Left ventricle myocardium inferior (tissue), 1 donor: ENCODE measurements around the gene WAPL. TPM values are rescaled to one million over a fixed set of nuclear protein-coding genes. Genes with fewer than 3 reads are reported as not detected.

Source experiments
- DNase-seq: peaks from one replicate; pipeline ENCODE4 v3.0.0-alpha.2; 2020
- H3K27ac ChIP-seq: fragments of 200-600 bp; replicated peaks from 2 replicates; pipeline ENCODE4 v1.8.0; 2021
- H3K27me3 ChIP-seq: fragments of 200-600 bp; 2 replicates; pipeline ENCODE4 v1.8.0; 2021; ENCODE audit warnings: low read depth
- H3K36me3 ChIP-seq: fragments of 200-600 bp; 2 replicates; pipeline ENCODE4 v1.8.0; 2021
- H3K4me1 ChIP-seq: fragments of 200-600 bp; 2 replicates; pipeline ENCODE4 v1.8.0; 2021
- H3K4me3 ChIP-seq: fragments of 200-600 bp; 2 replicates; pipeline ENCODE4 v1.8.0; 2021; ENCODE audit warnings: mild to moderate bottlenecking, moderate library complexity
- H3K9me3 ChIP-seq: fragments of 200-600 bp; replicated peaks from 2 replicates; pipeline ENCODE4 v1.8.0; 2021
- intact Hi-C: fragments of 100-400 bp; cut with micrococcal nuclease; formaldehyde crosslinking; loops from one replicate; pipeline ENCODE4 v1.11.0; 2022
- total RNA-seq: library from RNA; stranded (reverse); fragmentation: NEBNext Ultra II Directional; extraction: Animal tissue kit (Norgen Biotek cat#: 25700); gene quantifications from one replicate; pipeline ENCODE4 v1.2.1, GENCODE V29; 2021
- TF ChIP-seq, protein P1 (sequence below): fragments of 200-600 bp; IDR thresholded peaks from 2 replicates; pipeline ENCODE4 v1.8.0; 2021; ENCODE audit warnings: antibody characterized with exemption, mild to moderate bottlenecking, borderline replicate concordance
- donor health status: DM: no; HTN: yes; CAD: no; lungs with severe emphysema.

WAPL gene
- total RNA-seq, 1 donor from 2014 or later, result 21.9 TPM

DNA sequence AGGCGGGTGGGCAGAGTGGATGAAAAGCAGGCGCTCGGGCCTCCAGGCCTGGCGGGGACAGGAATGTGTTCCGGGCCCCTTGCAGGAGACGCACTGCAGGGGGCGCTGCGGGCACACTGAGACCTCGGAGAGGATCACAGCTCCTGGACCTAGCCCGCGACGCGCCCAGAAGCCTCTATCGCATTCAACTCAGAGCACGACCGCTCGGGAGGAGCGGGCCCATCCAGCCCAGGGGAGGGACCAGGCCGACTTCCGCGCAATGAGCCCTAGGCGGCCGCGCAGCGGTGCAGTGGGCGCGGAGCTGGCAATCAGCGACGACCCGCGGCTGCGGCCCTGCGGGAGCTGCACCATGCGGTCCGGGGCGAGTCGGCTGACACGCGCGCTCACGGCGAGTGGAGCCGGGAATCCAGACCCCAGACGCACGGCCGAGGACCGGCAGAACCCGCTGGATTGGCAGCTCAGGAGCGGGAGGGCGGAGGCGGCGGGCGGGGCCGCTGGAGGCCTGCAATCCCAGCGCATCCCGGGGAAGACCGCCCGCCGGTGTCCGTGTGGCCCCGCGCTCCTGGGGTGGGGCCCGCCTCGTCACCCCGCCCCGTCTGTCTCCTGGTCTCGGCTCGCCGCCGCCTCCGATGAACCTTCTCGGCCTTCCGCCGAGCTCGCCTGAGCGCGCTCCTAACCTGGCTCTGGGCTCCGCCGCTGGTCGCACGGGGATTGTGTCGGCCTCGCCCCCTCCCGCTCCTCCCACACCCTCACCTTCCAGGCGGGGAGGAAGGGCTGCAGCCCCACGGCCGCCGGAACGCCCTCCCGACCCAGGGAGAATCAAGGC, 121.5 kb downstream of the WAPL start:
- TF ChIP-seq, protein P1, sequence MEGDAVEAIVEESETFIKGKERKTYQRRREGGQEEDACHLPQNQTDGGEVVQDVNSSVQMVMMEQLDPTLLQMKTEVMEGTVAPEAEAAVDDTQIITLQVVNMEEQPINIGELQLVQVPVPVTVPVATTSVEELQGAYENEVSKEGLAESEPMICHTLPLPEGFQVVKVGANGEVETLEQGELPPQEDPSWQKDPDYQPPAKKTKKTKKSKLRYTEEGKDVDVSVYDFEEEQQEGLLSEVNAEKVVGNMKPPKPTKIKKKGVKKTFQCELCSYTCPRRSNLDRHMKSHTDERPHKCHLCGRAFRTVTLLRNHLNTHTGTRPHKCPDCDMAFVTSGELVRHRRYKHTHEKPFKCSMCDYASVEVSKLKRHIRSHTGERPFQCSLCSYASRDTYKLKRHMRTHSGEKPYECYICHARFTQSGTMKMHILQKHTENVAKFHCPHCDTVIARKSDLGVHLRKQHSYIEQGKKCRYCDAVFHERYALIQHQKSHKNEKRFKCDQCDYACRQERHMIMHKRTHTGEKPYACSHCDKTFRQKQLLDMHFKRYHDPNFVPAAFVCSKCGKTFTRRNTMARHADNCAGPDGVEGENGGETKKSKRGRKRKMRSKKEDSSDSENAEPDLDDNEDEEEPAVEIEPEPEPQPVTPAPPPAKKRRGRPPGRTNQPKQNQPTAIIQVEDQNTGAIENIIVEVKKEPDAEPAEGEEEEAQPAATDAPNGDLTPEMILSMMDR, result peak; percentile 98

DNA sequence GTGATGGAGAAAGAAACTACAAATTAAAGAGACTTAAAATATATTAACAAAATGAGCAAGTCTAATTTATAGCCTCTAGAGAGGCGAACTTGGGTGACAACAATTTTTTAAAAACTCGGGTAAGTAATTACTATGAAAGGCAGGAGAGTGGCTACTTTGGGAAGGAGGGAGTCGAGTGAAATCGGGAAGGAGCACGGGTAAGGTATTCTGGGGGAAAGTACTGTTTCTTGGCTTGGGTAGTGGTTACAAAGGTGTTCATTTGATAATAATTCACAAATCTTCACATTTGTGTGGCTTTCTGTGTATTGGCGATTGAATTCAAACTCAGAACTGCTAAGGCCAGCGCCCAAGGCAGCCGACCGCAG, 122.1 kb downstream of the WAPL start:
- Histone ChIP-seq H3K27me3 (peaks cover 27% of the 10 kb centered on the region), H3K4me1 (peaks cover 39% of the 10 kb centered on the region), H3K36me3 (no peaks in the 10 kb centered on the region), H3K4me3 (peak overlapping the region; percentile 77), H3K27ac (peak overlapping the region; percentile 82), H3K9me3 (no peaks in the 10 kb centered on the region)
- no peak for DNase-seq
- TF ChIP-seq, protein P1, result no peak
- intact Hi-C loops, result no loop called here

More for the DNA sequence above, 121.5 kb downstream of the WAPL start:
- Histone ChIP-seq H3K36me3 (no peaks in the 10 kb centered on the region), H3K9me3 (peaks cover 3% of the 10 kb centered on the region), H3K27ac (peak overlapping the region; percentile 82), H3K4me1 (peaks cover 39% of the 10 kb centered on the region), H3K27me3 (peaks cover 27% of the 10 kb centered on the region), H3K4me3 (peak overlapping the region; percentile 77)
- intact Hi-C loops, result loop anchor here (5.0 kb wide), 1 partner anchor 182 kb away; no protein-coding TSS in a partner anchor
- peak; percentile 93 for DNase-seq

DNA sequence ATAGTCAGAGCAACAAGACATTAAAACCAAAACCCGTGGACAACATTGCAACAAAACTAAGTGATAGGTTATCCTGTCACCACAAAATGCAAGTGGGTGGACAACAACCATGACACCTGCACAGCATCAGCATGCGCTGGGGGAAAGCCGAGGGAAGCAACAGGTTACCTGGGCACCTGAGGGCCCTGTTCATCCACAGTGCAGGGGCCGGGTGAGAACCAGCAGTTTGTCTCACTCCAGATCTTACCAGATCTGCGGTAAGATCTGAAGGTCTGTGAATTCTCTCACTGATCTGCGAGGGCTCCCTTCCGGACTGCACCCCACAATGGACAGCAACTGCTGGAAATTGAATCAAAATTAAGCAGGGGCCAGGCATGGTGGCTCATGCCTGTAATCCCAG, 124.5 kb downstream of the WAPL start:
- Histone ChIP-seq H3K27me3 (peaks cover 42% of the 10 kb centered on the region), H3K36me3 (no peaks in the 10 kb centered on the region), H3K4me3 (no peak overlapping the region), H3K9me3 (no peaks in the 10 kb centered on the region), H3K27ac (no peak overlapping the region), H3K4me1 (peaks cover 28% of the 10 kb centered on the region)
- DNase-seq, result no peak
- intact Hi-C loops, result no loop called here
- TF ChIP-seq, protein P1, result no peak

DNA sequence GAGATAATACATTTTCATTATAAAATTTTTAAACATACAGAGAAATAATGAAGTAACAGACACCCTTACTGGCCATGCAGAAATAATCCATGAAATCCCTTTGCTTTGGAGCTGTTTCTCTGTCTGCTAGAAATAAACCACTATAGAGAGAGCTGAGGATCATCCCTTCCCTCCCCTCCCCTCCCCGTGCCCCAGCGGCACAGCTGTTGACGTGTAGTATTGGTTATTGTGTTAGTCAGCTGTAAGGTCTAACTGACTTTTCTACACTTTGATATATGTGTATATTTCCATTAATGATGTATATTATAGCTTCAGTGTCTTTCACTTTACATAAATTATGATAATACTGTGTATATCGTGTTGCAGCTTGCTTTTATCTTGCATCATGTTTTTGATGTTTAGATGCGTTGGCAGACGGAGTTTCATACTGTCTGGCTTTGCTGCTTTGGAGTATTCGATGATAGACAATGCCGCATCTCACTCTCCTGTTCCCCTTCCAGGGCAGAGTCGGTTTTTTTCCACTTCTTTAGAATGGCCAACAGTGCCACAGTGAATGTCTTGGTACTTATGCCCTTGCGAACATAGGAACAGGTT, 127.6 kb downstream of the WAPL start:
- TF ChIP-seq, protein P1, result no peak
- no peaks in the 10 kb centered on the region for H3K36me3 ChIP-seq
- intact Hi-C loops, result no loop called here
- no peak for DNase-seq
- no peak overlapping the region for H3K27ac ChIP-seq
- H3K9me3 ChIP-seq, result no peaks in the 10 kb centered on the region
- peaks cover 8% of the 10 kb centered on the region for H3K4me1 ChIP-seq
- H3K4me3 ChIP-seq, result no peak overlapping the region
- peaks cover 56% of the 10 kb centered on the region for H3K27me3 ChIP-seq

DNA sequence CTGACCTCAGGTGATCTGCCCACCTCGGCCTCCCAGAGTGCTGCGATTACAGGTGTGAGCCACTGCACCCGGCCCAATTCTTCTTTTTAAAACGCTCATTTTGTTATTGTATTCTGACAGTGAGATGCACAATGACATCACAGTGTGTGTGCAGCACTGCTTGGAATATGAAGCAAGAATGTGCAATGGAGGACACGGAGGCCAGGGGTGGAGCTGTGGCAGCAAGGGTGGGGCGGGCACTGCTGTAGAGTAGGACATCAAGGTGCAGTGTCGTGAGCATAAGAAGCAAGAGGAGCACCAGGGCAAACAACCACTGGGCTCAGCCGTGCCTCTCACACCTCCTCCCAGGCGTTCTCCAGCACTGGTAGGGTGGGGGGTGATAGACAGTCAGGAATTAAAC, 128.2 kb downstream of the WAPL start:
- no peaks in the 10 kb centered on the region for H3K36me3 ChIP-seq
- no peaks in the 10 kb centered on the region for H3K9me3 ChIP-seq
- H3K27me3 ChIP-seq, result peaks cover 59% of the 10 kb centered on the region
- no peak overlapping the region for H3K27ac ChIP-seq
- peaks cover 8% of the 10 kb centered on the region for H3K4me1 ChIP-seq
- DNase-seq, result no peak
- intact Hi-C loops, result no loop called here
- no peak overlapping the region for H3K4me3 ChIP-seq
- TF ChIP-seq, protein P1, result no peak
